Epithelial cell of prostate (primary cell): ENCODE results near the gene PARPBP.
"Not testable (repeated sequence)": the region's sequence is repeated elsewhere in the genome, so short reads cannot be mapped to it uniquely, and the experiment has no call there.

ENCODE experiments used
- DNase-seq: peaks from one replicate; pipeline ENCODE4 v3.0.0-alpha.2; 2011; ENCODE audit warnings: low read depth, low spot score
- H3K27ac ChIP-seq: fragments of 450-650 bp; 2 replicates; pipeline ENCODE4 v1.5.1; 2017; ENCODE audit warnings: mild to moderate bottlenecking

Gene PARPBP

GRCh38 chr12:102119674-102120563 lies at the start of gene PARPBP, which contains the start of gene NUP37:
PARPBP (plus strand) TSS chr12:102120183; CDS start chr12:102123889, 3,706 bp downstream.
NUP37 (minus strand) TSS chr12:102120114; CDS start chr12:102118518, 1,596 bp downstream.
- DNase-seq, result peak; percentile 61
- H3K27ac ChIP-seq, result peak within 1 kb of the TSS; percentile 77

- not testable (repeated sequence) for DNase-seq, H3K27ac ChIP-seq
Measured at GRCh38 chr12:102072092-102072491, 47.9 kb upstream of the PARPBP start.

GRCh38 chr12:102080842-102081241 lies 39.1 kb upstream of the PARPBP start:
- no peak overlapping the region for H3K27ac ChIP-seq
- DNase-seq, result no peak

- DNase-seq, H3K27ac ChIP-seq: not testable (repeated sequence)
Measured at GRCh38 chr12:102089228-102089835, 30.7 kb upstream of the PARPBP start.

- no peak overlapping the region for H3K27ac ChIP-seq
- DNase-seq, result no peak
Measured at GRCh38 chr12:102093319-102093718, 26.7 kb upstream of the PARPBP start.

- no peak for DNase-seq
- H3K27ac ChIP-seq, result no peak overlapping the region
Measured at GRCh38 chr12:102095677-102096263, 24.2 kb upstream of the PARPBP start.

- DNase-seq, result no peak
- no peak overlapping the region for H3K27ac ChIP-seq
Measured at GRCh38 chr12:102096855-102097254, 23.1 kb upstream of the PARPBP start.

- no peak overlapping the region for H3K27ac ChIP-seq
- DNase-seq, result no peak
Measured at GRCh38 chr12:102106905-102107304, 13.1 kb upstream of the PARPBP start.

GRCh38 chr12:102107970-102108369 lies 12.0 kb upstream of the PARPBP start:
- H3K27ac ChIP-seq, result no peak overlapping the region
- DNase-seq, result no peak

GRCh38 chr12:102110782-102111181 lies 9.2 kb upstream of the PARPBP start:
- no peak for DNase-seq
- H3K27ac ChIP-seq, result no peak overlapping the region

- no peak overlapping the region for H3K27ac ChIP-seq
- no peak for DNase-seq
Measured at GRCh38 chr12:102114212-102114611, 5.8 kb upstream of the PARPBP start.

GRCh38 chr12:102116392-102116791 lies 3.6 kb upstream of the PARPBP start:
- DNase-seq, result no peak
- H3K27ac ChIP-seq, result no peak overlapping the region

GRCh38 chr12:102118874-102119273 lies 1.1 kb upstream of the PARPBP start:
- H3K27ac ChIP-seq, result no peak overlapping the region
- no peak for DNase-seq

- no peak for DNase-seq
- H3K27ac ChIP-seq, result peak overlapping the region; percentile 77
Measured at GRCh38 chr12:102120564-102120873, 536 bp downstream of the PARPBP start.

- peak overlapping the region; percentile 77 for H3K27ac ChIP-seq
- DNase-seq, result no peak
Measured at GRCh38 chr12:102120886-102121285, 903 bp downstream of the PARPBP start.

GRCh38 chr12:102121328-102121727 lies 1.3 kb downstream of the PARPBP start:
- H3K27ac ChIP-seq, result peak overlapping the region; percentile 77
- not testable (repeated sequence) for DNase-seq

GRCh38 chr12:102130720-102131119 lies 10.7 kb downstream of the PARPBP start:
- H3K27ac ChIP-seq, DNase-seq: not testable (repeated sequence)

- H3K27ac ChIP-seq, DNase-seq: not testable (repeated sequence)
Measured at GRCh38 chr12:102131442-102131841, 11.5 kb downstream of the PARPBP start.

- not testable (repeated sequence) for H3K27ac ChIP-seq
Measured at GRCh38 chr12:102137619-102138018, 17.6 kb downstream of the PARPBP start.

GRCh38 chr12:102142866-102143373 lies 22.9 kb downstream of the PARPBP start:
- not testable (repeated sequence) for DNase-seq, H3K27ac ChIP-seq

More at GRCh38 chr12:102137619-102138018, 17.6 kb downstream of the PARPBP start:
- DNase-seq, result not testable (repeated sequence)

GRCh38 chr12:102144221-102144620 lies 24.2 kb downstream of the PARPBP start:
- H3K27ac ChIP-seq, result no peak overlapping the region
- DNase-seq, result no peak
